Stimulated activated CD4-positive, alpha-beta T cell treated with anti-CD3 and anti-CD28 coated beads, Interleukin-12 subunit alpha, Interleukin-12 subunit beta, amount 100 ng/mL, for 24 hours (primary cell): ENCODE measurements around the gene CDH4.

ENCODE experiments used
- DNase-seq, 2 experiments: peaks; one replicate each; pipeline ENCODE4 v3.0.0-alpha.2; 2020; ENCODE audit warnings: low read depth in 2 of 2

CDH4 gene

GRCh38 chr20:61896058-61896961, 644.2 kb downstream of the CDH4 start:
- peak in 1 of 2 experiments; percentile 4 for DNase-seq

GRCh38 chr20:61897401-61898295, 645.6 kb downstream of the CDH4 start:
- DNase-seq, result no peak

- no peak for DNase-seq
These were observed 646.3 kb downstream of the CDH4 start for GRCh38 chr20:61898405-61898804.

- no peak for DNase-seq
These were observed 648.2 kb downstream of the CDH4 start for GRCh38 chr20:61900011-61900944.

- no peak for DNase-seq
These were observed 648.9 kb downstream of the CDH4 start for GRCh38 chr20:61900945-61901293.

- no peak for DNase-seq
These were observed 649.5 kb downstream of the CDH4 start for GRCh38 chr20:61901392-61902220.

- DNase-seq, result no peak
These were observed 650.3 kb downstream of the CDH4 start for GRCh38 chr20:61902221-61902869.

GRCh38 chr20:61903575-61904340, 651.7 kb downstream of the CDH4 start:
- DNase-seq, result no peak

- DNase-seq, result no peak
These were observed 652.4 kb downstream of the CDH4 start for GRCh38 chr20:61904456-61904855.

GRCh38 chr20:61905781-61906523, 653.9 kb downstream of the CDH4 start:
- DNase-seq, result no peak

- no peak for DNase-seq
These were observed 655.2 kb downstream of the CDH4 start for GRCh38 chr20:61907081-61907891.

- no peak for DNase-seq
These were observed 656.3 kb downstream of the CDH4 start for GRCh38 chr20:61908057-61909026.

GRCh38 chr20:61909028-61909427, 657.0 kb downstream of the CDH4 start:
- no peak for DNase-seq

GRCh38 chr20:61909821-61910220, 657.8 kb downstream of the CDH4 start:
- DNase-seq, result no peak

- DNase-seq, result no peak
These were observed 659.8 kb downstream of the CDH4 start for GRCh38 chr20:61911824-61912223.

- DNase-seq, result no peak
These were observed 660.8 kb downstream of the CDH4 start for GRCh38 chr20:61912665-61913422.
